ENCODE measurements around the gene CNOT6.
A peak's percentile ranks its signal among the peaks of the same experiment; 100 is the strongest.
"Not testable (repeated sequence)": the region's sequence is repeated elsewhere in the genome, so short reads cannot be mapped to it uniquely, and the experiment has no call there.

CNOT6 gene

DNA sequence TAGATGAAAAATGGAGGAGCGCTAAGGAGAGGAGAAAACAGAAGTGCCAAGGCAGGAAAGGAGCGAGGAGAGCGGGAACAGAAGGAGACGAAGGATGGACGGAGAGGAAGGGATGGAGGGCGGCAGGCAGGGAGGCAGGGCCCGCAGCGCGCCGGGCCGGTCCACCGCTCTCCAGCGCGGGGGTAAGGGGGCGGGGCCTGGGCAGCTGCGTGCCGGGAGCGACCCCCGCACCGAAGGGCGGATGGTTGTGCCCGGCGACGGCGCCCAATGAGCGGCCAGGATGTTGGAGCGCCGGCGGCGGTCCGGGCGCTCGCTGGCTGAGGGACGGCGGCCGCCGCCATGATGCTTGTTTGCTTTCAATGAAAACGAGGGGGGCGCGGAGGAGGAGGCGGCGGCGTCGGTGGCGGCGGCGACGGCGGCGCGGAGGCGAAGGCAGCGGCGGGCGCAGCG is at the start of gene CNOT6:
Gene CNOT6 (plus strand): TSS at position 320 of the 450 bp plus-strand sequence. CDS start 34,898 bp downstream, outside the sequence.
- DNase-seq (ENCODE audit: low read depth): peak; percentile 33

DNA sequence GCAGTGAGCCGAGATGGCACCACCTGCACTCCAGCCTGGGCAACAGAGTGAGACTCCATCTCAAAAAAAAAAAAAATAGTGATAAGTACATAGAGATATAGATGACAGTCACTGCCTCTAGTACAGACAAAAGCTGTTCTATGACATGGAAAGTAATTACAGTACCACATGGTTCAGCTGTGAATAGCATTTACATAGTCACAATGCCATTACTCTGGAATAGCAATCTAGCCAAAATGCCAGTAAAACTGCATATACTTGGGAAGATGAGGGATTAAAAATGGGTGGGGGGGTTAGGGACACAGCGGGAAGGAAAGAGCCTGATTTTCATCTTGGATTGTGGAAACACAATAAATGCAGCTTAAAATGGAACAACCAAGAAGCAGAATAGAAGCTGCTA is 39.4 kb upstream of the CNOT6 start:
- no peak for DNase-seq (ENCODE audit: low read depth)

DNA sequence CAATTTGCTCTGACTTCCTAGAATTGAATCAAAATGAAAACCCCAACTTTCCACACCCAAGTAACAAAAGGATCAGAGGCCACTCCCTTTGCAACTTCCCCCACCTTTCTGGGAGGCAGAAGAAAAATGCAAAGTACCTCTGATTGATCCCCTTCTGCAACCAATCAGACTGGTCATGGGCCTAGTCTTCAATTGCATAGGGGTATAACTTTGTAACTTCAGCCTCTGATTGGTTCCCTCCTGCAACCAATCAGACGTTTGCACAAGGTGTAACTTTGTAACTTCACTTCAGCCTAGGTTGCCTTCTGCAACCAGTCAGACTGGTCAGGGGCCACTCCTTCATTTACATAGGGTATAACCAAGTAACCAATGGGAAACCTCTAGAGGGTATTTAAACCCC is 38.3 kb upstream of the CNOT6 start:
- DNase-seq (ENCODE audit: low read depth): no peak

DNA sequence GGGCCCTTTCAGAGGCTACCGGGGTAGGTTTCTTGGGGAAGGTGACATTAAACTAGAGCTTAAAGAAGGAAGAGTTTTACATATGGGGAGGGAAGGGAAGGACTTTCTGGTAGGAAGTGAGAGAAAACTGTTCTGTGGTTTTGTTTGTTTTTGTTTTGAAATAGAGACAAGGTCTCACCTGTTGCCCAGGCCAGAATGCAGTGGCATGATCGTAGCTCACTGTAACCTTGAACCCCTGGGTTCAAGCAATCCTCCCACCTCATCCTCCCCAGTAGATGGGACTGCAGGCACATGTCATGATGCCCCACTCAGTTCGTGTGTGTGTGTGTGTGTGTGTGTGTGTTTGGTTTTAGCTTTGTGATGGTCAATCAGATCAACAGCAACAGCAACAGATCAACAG is 37.4 kb upstream of the CNOT6 start:
- no peak for DNase-seq (ENCODE audit: low read depth)

DNA sequence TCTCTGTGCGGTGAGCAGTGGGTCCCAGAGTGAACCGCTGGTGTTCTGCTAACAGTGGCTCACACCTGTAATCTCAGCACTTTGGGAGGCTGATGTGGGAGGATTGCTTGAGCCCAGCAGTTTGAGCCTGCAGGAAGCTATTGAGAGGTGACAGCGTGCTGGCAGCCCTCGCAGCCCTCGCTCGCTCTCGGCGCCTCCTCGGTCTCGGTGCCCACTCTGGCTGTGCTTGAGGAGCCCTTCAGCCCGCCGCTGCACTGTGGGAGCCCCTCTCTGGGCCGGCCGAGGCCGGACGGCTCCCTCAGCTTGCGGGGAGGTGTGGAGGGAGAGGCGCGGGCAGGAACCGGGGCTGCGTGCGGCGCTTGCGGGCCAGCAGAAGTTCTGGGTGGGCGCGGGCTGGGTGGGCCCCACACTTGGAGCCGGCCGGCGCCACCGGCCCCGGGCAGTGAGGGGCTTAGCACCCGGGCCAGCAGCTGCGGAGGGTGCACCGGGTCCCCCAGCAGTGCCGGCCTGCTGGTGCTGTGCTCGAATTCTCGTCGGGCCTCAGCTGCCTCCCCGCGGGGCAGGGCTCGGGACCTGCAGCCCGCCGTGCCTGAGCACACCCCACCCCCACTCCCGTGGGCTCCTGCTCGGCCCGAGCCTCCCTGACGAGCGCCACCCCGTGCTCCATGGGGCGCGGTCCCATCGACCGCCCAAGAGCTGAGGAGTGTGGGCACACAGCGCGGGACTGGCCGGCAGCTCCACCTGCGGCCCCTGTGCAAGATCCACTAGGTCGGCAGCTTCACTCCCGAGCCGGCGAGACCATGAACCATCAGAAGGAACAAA is 35.1 kb upstream of the CNOT6 start:
- DNase-seq (ENCODE audit: low read depth): not testable (repeated sequence)

DNA sequence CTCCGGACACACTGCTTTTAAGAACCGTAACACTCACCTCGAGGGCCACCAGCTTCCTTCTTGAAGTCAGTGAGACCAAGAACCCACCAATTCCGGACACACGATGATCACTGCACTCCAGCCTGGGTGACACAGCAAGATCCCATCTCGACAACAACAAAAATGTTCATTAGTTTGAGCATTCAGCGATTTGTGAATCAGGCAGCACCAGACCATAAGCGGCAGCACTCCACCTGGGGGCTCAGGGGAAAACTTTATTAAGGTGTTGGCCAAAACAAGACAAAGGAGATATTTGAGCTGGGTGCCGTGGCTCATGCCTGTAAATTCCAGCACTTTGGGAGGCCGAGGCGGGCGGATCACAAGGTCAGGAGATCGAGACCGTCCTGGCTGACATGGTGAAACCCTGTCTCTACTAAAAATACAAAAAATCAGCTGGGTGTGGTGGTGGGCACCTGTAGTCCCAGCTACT is 34.5 kb upstream of the CNOT6 start:
- not testable (repeated sequence) for DNase-seq (ENCODE audit: low read depth)

DNA sequence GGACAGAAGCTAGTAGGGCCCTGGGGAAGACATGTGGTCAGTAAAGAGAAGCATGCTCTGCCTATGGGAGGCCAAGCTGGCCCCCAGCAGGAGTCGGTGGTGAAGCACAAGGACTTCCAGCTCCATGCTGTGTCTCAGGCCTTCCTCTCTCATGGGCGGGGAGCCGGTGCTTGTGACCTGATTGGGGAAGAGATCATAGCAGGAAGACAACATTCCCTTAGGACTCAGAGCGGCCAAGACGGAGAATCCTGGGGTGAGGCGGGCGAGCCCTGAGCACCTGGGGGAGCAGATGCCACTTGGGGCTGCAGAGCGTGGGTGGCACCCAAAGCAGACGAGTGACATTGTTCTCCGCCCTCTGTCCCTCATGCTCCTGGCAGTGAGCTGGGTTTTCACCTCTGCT is 33.3 kb upstream of the CNOT6 start:
- no peak for DNase-seq (ENCODE audit: low read depth)

DNA sequence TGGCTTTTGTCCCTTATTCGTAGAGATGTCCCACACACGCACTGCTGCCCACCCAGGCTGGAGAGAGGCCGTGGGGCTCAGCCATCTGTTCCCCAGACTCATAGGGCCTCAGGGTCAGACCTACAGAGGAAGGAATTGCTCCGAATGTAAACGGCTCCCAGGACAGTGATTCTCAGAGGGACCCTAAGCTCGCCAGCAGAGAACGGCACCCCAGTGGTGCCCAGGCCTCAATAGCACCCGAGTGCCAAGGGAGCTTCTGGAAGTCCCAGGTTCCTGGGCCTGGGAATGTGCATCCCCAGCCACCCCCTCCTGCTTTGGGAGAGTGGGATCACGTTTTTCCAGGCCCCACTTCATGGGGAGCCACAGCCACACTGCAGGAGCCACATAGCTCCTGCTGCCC is 32.9 kb upstream of the CNOT6 start:
- no peak for DNase-seq (ENCODE audit: low read depth)

DNA sequence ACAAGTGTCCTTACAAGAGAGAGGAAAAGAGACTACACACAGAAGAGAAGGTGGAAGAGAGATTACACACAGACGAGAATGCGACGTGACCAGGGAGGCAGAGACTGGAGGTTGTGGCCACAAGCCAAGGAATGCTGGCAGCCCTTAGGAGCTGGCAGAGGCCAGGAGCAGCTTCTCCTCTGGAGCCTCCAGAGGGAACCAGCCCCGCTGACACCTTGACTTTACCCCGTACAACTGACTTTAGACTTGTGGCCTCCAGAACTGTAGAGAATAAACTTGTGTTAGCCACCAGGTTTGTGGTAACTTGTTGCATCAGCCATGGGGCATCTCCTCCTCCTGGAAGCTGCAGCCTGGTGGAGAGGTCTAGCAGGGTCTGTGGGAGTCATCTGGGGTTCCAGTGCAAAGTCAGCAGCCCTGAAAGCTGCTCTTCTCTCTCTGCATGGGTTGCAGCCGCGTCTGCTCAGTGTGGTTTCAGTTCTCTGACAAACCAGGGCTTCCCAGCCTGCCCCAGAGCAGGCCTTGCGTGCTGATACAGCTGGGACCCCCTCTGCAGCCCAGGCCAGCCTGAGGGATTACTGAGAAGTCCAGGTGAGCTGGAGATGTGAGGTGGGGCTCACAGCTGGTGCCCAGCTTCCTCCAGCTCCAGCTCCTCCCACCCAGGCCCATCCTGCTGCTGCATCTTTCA is 30.8 kb upstream of the CNOT6 start:
- no peak for DNase-seq (ENCODE audit: low read depth)

DNA sequence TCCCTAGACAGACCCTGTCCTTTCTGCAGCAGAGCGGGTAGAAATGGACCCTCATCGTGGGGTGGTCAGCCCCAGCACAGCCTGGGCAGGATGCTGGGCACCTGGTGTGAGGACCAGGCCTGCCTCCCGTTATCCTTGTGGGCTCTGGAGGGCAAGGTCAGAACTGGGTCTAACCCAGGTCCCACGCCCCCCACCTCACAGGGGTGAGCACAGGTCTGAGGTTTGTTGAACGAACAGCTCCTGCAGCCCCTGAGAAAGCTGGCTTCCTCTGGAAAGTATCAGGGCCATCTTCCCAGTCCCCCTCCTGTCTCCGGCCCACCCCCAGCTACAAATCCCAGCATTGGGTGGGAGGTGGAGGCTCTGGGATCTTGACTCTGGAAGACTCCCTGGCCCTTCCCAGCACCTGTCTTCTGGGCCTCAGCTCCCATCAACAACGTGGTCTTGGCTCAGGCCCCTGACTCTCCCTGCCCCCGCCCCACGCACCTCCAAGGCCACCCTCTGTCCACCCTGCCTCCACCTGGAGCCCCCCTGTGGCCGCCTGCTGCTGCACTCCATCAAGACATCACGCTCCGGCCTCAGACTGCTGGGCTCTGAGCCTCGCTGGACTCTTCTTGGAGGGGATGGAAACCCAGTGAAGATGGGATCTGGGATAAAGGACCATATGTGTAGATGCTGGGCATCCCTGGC is 30.1 kb upstream of the CNOT6 start:
- no peak for DNase-seq (ENCODE audit: low read depth)

DNA sequence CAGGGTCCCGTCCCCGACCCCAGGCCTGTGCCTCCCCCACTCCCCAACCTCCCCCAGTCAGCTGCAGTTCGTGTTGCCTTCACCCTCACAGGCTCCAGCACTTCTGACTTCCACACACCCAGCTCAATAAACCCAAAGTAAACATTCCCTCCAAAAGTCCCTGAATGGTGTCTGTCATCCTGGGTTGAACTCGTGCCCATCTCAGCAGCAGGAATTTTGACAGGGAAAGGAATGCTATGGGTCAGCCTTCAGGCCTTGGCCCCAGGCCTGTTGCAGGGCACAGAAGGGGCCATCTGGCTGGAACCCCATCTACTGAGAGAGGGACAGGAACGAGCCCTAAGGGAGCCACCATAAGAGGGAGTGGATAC is 29.6 kb upstream of the CNOT6 start:
- no peak for DNase-seq (ENCODE audit: low read depth)

DNA sequence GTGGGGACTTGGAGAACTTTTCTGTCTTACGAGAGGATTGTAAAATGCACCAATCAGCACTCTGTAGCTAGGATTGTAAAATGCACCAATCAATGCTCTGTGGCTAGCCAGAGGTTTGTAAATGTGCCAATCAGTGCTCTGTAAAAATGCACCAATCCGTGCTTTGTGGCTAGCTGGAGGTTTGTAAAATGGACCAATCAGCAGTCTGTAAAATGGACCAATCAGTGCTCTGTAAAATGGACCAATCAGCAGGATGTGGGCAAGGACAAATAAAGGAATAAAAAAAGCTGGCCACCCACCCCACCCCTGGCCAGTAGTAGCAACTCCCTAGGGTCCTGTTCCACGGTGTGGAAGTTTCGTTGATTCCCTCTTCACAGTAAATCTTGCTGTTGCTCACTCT is 29.1 kb upstream of the CNOT6 start:
- not testable (repeated sequence) for DNase-seq (ENCODE audit: low read depth)

DNA sequence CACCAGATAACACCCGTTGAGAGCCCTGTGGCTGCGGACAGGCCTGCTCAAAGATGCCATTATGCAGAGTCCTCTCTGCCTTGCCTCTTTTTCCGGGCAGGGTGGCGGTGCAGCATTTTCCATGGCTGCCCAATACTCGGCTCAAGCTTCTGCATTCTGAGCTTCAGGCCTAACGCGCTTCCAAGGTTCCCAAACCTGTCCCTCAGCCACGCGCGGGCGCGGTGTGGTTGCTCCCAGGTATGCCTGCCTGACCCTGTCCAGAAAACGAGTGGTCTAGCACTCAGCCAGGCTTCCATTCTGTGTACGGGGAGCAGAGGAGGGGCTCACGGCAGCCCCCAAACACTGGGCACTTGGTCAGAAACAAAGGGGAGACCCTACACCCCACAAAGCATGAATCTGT is 27.9 kb upstream of the CNOT6 start:
- DNase-seq (ENCODE audit: low read depth): no peak

DNA sequence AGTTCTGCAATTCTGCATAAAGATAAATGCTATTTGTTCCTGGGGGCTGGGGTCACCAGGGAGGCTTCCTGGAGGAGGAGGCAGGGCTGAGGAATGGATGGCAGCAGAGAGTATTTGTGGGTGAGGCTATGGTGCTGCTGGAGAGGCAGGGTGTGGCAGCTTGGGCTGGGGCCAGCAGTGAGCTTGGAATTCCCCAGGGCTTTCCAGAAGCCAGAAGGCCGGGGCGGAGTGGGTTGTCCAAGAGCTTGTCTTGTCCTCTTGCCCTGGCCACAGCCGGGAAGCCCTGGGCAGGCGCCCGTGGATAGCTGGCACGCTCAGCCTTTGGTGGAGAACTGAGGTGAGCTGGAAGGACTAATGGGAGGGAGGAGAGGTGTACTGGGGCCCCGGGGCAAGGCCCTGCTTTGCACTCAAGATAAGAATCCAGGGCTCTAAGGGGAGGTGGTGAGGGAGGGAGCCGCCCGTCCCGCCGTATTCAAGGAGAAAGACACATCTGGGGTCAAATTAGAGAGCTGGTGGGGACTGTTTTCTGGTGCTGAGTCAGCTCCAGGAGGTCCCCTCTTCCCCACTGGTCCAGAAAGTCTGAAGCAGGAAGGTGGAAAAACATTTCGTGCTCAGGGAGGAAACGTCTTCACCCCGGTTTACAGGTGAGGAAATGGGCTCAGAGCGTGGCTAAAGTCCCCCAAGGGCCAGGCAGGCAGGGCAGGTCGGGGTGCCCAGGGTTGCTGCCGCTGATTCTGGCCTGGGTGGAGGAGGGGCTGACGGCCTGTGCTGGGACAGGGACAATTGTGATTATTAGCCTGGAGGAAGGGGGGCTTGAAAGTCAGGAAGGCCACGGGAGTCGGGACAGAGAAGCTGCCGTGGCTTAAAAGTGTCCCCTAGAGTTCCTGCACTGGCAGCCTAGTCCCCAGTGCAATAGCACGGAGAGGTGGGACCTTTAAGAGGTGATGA is 26.9 kb upstream of the CNOT6 start:
- DNase-seq (ENCODE audit: low read depth): no peak

DNA sequence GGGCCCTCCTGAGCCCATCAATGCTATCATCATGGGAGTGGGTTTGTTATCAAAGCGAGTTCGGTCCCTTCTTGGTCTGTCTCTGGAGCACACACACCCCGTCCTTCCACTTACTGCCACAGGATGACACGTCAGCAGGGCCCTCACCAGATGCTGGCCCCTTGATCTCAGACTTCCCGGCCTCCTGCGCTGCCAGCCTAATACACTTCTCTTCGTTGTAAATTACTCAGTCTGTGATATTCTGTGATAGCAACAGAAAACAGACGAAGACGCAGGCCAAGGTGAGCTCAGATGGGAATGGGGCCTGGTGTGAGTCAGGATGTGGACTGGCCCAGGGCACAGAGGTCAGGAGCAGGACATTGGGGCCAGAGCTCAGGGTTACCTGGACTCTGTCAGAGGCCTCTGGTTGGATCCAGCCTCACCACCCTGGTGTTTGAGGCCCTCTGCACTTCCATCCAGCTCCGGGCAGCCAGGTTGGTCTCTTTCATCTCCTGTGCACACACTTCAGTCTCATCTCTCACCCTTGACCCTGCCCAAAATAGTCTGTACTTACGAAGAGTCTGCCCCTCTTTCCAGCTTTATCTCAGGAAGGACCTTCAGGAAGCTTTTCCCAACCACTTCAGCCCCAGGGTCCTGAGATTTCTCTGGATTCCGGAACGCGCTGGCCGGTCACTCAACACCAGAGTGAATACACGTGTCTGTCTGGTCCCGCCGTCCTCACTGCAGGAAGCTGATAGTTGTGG is 26.0 kb upstream of the CNOT6 start:
- DNase-seq (ENCODE audit: low read depth): no peak

DNA sequence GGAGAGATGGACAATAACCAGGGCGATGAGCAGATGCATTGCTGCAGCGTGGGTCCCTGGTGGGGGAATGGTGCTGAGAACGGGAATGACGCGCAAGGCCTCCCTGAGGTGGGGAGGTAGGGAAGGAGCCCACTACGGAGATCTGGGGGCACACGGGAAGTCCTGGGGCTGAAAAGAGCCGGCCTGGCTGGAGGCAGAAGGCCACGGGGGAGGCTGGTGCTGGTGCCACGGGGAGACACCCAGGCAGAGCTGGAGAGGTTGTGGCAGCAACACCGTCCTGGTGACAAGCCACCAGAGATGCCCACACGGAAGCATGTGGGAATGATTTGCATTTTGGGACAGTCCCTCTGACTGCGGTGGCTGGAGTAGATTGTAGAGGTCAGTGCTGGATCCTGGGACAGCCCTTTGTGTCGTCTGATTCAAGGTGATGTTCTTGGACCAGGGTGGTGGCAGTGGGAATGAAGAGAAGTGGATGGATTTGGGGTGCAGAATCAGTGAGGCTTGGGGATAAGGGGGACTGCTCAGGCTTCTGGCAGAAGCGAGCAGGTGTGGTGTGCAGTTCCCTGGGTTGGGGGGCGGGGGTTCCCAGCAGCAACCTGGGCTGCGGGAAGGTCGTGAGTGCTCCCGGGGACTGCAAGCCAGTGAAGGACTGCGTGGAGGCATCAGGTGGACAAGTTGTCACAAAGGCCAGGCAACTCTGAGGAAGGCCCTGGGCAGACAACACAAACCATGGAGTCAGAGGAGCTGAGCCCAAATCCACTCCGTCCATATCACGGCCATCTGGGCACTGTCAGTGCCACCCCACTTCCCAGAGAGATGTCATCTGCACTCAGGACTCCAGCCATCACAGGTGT is 25.2 kb upstream of the CNOT6 start:
- DNase-seq (ENCODE audit: low read depth): no peak

DNA sequence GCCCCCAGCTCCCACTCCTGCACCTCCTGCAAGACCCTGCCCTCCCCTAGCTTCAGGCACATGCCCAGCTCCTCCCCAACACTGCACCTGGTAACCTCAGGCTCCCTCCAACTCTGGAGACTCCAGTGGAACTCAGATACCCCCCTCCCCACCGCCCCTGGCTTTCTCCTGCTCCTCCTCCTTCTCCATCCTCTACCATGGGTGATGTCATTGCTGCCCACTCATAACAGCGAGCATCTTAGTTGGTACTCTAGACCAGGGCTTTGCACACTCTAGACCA is 24.7 kb upstream of the CNOT6 start:
- DNase-seq (ENCODE audit: low read depth): no peak

DNA sequence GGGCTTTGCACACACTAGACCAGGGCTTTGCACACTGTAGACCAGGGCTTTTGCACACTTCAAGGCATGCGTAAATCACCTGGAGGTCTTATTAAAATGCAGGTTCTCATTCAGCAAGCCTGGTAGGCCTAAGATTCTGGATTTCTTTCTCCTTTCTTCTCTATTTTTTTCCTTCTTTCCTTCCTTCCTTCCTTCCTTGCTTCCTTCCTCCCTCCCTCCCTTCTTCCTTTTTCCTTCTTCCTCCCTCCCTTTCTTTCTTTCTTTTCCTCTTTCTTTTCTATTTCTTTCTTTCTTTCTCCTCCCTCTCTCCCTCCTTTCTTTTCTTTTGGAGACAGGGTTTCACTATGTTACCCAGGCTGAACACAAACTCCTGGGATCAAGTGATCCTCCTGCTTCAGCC is 24.3 kb upstream of the CNOT6 start:
- DNase-seq (ENCODE audit: low read depth): no peak

DNA sequence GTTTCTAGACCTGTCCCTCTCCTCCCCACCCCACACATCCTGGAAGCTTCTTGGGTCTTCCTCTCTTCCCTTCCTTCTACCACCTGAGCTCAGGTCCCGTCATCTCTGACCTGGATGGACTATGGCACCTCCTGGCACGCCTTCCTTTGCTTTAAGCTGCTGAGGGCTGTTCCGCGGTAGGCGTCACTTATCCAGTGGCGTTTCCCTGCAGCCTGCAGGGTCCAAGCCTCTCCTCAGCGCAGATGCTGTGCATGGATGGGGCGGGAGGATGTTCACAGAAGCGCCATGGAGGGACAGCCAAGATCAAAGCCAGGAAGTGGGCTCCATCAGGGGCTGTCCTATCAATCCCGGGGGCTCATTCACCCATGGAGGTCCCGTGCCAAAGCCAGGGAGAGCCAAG is 23.8 kb upstream of the CNOT6 start:
- DNase-seq (ENCODE audit: low read depth): no peak

DNA sequence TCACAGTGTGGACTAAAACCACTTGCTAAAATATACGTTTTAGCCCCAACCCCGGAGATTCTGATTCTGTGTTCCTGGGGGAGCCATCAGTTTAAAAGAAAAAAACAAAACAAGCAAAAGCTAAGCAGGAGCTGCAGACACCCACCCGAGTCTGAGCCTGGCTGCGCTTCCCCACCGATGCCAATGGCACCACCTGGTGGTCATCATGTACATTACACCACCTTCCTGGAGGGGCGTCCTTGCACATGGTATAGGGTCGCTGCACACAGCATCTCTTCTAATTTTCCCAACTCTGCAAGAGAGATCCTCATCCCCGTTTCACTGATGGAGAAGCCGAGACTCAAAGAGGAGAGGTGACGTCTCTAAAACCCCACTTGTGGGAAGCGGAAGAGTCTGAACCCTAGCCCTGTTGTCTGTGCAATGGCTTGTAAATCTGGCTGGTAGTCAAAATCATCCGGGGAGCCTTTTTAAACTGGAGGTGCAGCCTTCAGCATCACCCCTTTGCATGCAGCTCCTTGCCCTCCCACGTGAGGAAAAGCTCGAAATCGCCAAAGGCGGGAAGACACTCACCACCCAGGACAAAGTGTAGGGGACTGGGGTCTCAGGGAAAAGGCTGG is 23.1 kb upstream of the CNOT6 start:
- DNase-seq (ENCODE audit: low read depth): no peak
